Measurements from ENCODE around the gene HOXB3. TPM values are rescaled to one million over a fixed set of nuclear protein-coding genes. Genes with fewer than 3 reads are reported as not detected.

Gene HOXB3
- total RNA-seq, 4 donors from 2014 or later, result 10.6 to 30.0 (median 18.0) TPM

DNA sequence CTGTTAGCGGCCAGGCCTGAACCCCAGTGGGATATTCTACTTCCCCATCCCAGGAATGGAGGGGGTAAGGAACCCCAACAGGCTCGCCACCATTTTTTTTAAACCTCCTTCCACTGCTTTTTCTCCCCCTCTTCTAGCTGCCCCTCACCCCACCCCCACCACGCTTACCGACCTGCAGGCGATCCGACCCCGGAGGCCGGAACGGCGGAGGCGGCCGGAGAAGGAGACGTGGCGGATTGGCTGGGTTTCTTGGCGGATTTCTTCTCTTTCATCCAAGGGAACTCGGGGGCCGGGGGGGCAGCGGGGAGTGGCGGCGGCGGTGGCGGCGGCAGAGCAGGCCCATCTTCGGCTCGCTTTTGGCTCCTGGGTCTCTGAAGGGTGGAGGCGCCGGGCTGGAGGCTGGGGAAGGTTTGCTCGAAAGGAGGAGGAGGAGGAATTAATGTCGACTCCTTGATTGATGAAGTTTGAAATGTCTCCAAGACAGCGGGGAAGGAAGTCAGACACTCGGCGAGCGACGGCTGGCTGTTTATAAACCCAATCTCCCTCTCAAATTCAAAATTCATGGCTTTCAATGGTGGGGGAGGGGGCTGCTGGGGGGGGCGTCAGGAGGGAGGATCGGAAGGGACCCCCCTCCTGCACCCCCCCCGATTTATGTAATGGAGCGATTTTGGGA lies 45.6 kb downstream of the HOXB3 start:
- peak; percentile 50 to 51 for TF ChIP-seq POLR2A (IDR thresholded peaks at IDR 0.05)
- TF ChIP-seq, protein P1, sequence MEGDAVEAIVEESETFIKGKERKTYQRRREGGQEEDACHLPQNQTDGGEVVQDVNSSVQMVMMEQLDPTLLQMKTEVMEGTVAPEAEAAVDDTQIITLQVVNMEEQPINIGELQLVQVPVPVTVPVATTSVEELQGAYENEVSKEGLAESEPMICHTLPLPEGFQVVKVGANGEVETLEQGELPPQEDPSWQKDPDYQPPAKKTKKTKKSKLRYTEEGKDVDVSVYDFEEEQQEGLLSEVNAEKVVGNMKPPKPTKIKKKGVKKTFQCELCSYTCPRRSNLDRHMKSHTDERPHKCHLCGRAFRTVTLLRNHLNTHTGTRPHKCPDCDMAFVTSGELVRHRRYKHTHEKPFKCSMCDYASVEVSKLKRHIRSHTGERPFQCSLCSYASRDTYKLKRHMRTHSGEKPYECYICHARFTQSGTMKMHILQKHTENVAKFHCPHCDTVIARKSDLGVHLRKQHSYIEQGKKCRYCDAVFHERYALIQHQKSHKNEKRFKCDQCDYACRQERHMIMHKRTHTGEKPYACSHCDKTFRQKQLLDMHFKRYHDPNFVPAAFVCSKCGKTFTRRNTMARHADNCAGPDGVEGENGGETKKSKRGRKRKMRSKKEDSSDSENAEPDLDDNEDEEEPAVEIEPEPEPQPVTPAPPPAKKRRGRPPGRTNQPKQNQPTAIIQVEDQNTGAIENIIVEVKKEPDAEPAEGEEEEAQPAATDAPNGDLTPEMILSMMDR (IDR thresholded peaks at IDR 0.05), result no peak
- peak overlapping the region; percentile 55 to 64 for H3K4me3 ChIP-seq
- H3K27me3 ChIP-seq, result no peaks in the 10 kb centered on the region
- H3K9me3 ChIP-seq, result no peaks in the 10 kb centered on the region
- intact Hi-C loops (cut with DNase I; ENCODE audit: low total_unique reads), result no loop called here
- peak overlapping the region; percentile 93 to 97 for H3K27ac ChIP-seq
- no peaks in the 10 kb centered on the region for H3K36me3 ChIP-seq
- peak; percentile 92 to 95 for DNase-seq
- peaks cover 12 to 17% of the 10 kb centered on the region in 2 donors for H3K4me1 ChIP-seq

DNA sequence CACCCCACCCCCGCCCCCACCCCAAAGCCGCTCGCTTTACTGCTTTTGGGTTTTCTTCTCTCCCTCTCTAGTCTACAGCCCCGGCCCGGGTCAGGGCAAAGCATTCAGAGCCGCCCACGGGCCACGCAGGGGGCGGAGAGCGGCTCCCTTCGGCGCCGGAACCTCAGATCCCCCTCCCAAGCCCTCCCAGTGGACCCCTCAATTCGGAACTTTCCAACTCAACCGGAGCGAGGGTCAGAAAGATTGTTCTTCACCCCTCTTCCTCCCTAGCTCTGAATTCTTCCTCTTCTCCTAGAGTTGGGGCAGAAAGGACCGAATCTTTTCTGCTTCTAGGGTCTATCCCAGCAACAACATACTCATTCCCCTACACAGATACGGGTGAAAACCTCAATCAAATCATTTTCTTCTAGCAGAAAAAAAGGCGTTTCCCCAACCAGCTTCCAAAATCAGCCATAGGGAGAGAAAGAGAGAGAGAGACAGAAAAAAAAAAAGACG lies 46.1 kb downstream of the HOXB3 start:
- intact Hi-C loops (cut with DNase I; ENCODE audit: low total_unique reads), result no loop called here
- peak overlapping the region; percentile 55 to 64 for H3K4me3 ChIP-seq
- no peak for TF ChIP-seq POLR2A (IDR thresholded peaks at IDR 0.05)
- TF ChIP-seq, protein P1 (IDR thresholded peaks at IDR 0.05), result no peak
- no peaks in the 10 kb centered on the region for H3K27me3 ChIP-seq
- H3K4me1 ChIP-seq, result peaks cover 12 to 16% of the 10 kb centered on the region in 2 donors
- H3K36me3 ChIP-seq, result no peaks in the 10 kb centered on the region
- DNase-seq, result no peak
- H3K27ac ChIP-seq, result peak overlapping the region; percentile 93 to 97
- no peaks in the 10 kb centered on the region for H3K9me3 ChIP-seq

DNA sequence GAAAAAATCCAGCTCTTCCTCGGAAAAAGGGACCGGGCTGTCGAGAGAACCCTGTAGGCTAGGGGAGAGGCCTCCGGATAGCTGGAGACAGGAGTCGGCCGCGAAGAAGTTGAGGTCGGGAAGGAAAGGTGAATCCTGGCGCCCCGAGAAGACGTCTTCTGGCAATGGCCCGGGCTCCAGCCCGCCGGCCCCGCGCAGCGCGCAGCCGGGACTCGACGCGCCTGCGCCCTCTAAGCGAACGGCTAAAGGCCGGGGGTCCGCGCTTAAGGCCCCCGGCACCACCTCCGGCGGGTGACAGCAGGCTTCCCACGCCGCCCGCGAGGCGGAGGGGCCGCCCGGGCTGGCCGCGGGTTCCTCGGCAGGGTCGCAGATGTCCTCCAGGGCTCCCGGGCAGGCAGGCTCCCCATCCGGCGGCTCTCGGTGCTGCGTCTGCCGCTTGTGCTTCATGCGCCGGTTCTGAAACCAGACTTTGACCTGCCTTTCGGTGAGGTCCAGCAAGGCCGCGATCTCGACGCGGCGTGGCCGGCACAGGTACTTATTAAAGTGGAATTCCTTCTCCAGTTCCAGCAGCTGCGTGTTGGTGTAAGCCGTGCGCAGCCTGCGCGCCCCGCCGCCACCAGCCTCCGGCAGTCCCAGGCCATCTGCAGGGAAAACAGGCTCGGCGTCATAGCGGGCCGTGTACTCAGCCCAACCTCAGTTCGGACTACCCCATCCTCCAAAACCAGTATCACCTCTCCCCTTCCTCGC lies 46.8 kb downstream of the HOXB3 start:
- TF ChIP-seq POLR2A (IDR thresholded peaks at IDR 0.05), result peak; percentile 2 to 24
- TF ChIP-seq, protein P1 (IDR thresholded peaks at IDR 0.05), result peak in 2 of 4 experiments; percentile 16 to 24
- DNase-seq, result peak in 1 of 2 donors; percentile 52
- intact Hi-C loops (cut with DNase I; ENCODE audit: low total_unique reads), result no loop called here
- Histone ChIP-seq H3K27me3 (no peaks in the 10 kb centered on the region), H3K4me1 (peaks cover 10 to 12% of the 10 kb centered on the region in 2 donors), H3K36me3 (no peaks in the 10 kb centered on the region), H3K27ac (peak overlapping the region; percentile 93 to 97), H3K9me3 (no peaks in the 10 kb centered on the region), H3K4me3 (peak overlapping the region; percentile 55 to 64)

DNA sequence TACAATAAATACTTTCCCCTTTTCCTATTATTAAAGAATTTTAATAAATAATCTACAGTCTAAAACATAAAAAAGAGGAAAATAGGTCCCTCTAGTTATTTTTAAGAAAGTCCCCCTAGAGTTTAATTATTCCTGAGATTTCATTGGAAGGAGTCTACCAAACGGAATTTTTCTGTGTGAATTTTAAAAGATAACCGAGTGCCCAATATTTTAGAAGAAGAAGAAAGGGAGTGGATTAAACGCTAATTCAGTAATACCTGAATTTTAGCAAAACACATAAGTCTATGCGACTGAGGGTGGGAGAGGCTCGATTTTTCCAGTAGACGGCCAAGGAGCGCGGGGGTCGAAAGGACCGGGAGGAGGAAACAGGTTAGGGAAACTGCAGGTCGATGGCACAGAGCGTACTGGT lies 47.3 kb downstream of the HOXB3 start:
- H3K36me3 ChIP-seq, result no peaks in the 10 kb centered on the region
- intact Hi-C loops (cut with DNase I; ENCODE audit: low total_unique reads), result no loop called here
- H3K4me3 ChIP-seq, result peak overlapping the region; percentile 55 to 64
- no peak for DNase-seq
- no peaks in the 10 kb centered on the region for H3K9me3 ChIP-seq
- peak overlapping the region; percentile 93 to 97 for H3K27ac ChIP-seq
- TF ChIP-seq, protein P1 (IDR thresholded peaks at IDR 0.05), result no peak
- no peak for TF ChIP-seq POLR2A (IDR thresholded peaks at IDR 0.05)
- H3K27me3 ChIP-seq, result no peaks in the 10 kb centered on the region
- H3K4me1 ChIP-seq, result peaks cover 10 to 12% of the 10 kb centered on the region in 2 donors
